ENCODE measurements around the gene SNX15.
A peak's percentile ranks its signal among the peaks of the same experiment; 100 is the strongest.
"Not testable (repeated sequence)": the region's sequence is repeated elsewhere in the genome, so short reads cannot be mapped to it uniquely, and the experiment has no call there.

SNX15 gene

GRCh38 chr11:65016705-65017104 is 10.5 kb upstream of the SNX15 start:
- DNase-seq = no peak

GRCh38 chr11:65017937-65018336 is 9.3 kb upstream of the SNX15 start:
- no peak for DNase-seq

GRCh38 chr11:65019824-65020223 is 7.4 kb upstream of the SNX15 start:
- DNase-seq = no peak

- no peak for DNase-seq
Measured at GRCh38 chr11:65021003-65021402, 6.2 kb upstream of the SNX15 start.

- DNase-seq = no peak
Measured at GRCh38 chr11:65021509-65021908, 5.7 kb upstream of the SNX15 start.

- not testable (repeated sequence) for DNase-seq
Measured at GRCh38 chr11:65023502-65023901, 3.7 kb upstream of the SNX15 start.

GRCh38 chr11:65026810-65027209 is 429 bp upstream of the SNX15 start:
- no peak for DNase-seq

GRCh38 chr11:65032216-65032615 is 5.0 kb downstream of the SNX15 start:
- no peak for DNase-seq

- DNase-seq = no peak
Measured at GRCh38 chr11:65034423-65034822, 7.2 kb downstream of the SNX15 start.

- no peak for DNase-seq
Measured at GRCh38 chr11:65035579-65035978, 8.3 kb downstream of the SNX15 start.

- DNase-seq = no peak
Measured at GRCh38 chr11:65036931-65037330, 9.7 kb downstream of the SNX15 start.

- no peak for DNase-seq
Measured at GRCh38 chr11:65040520-65040846, 13.2 kb downstream of the SNX15 start.

GRCh38 chr11:65040847-65041622 is 13.8 kb downstream of the SNX15 start, which contains the start of gene SAC3D1:
Gene SAC3D1 (plus strand): TSS chr11:65041210. CDS start chr11:65041293, 83 bp downstream.
- peak; percentile 97 for DNase-seq

- DNase-seq = no peak
Measured at GRCh38 chr11:65042891-65043290, 15.7 kb downstream of the SNX15 start.

- DNase-seq = no peak
Measured at GRCh38 chr11:65043881-65044501, 16.8 kb downstream of the SNX15 start.

- peak; percentile 59 for DNase-seq
Measured at GRCh38 chr11:65045061-65045460, 17.8 kb downstream of the SNX15 start.

GRCh38 chr11:65045728-65046127 is 18.5 kb downstream of the SNX15 start:
- peak; percentile 69 for DNase-seq

GRCh38 chr11:65047581-65048422 is 20.6 kb downstream of the SNX15 start:
- no peak for DNase-seq

- DNase-seq = no peak
Measured at GRCh38 chr11:65051398-65051858, 24.2 kb downstream of the SNX15 start.

GRCh38 chr11:65053827-65054508 is 26.7 kb downstream of the SNX15 start:
- DNase-seq = no peak

GRCh38 chr11:65055538-65055937 is 28.3 kb downstream of the SNX15 start:
- no peak for DNase-seq

- no peak for DNase-seq
Measured at GRCh38 chr11:65056999-65057398, 29.8 kb downstream of the SNX15 start.

GRCh38 chr11:65057526-65057925 is 30.3 kb downstream of the SNX15 start:
- DNase-seq = no peak

Data from 8988T (cell line).